Spleen (tissue), 11 donors: ENCODE measurements around the gene FRS3. TPM values are rescaled to one million over a fixed set of nuclear protein-coding genes. Genes with fewer than 3 reads are reported as not detected.

Source experiments
- DNase-seq: peaks from one replicate; pipeline ENCODE4 v3.0.0-alpha.2; 2020
- H3K27ac ChIP-seq, 8 donors: fragments of 200-600 bp; sonication (generic) in 7 of 8; 1 replicate in 4 of 8; 2 replicates in 4 of 8; pipeline versions ENCODE4 v1.5.0 to v1.8.0; 2016 to 2021; ENCODE audit warnings: inconsistent platforms in 4 of 8, mild to moderate bottlenecking in 4 of 8, moderate library complexity in 1 of 8
- H3K27me3 ChIP-seq, 7 donors: fragments of 200-600 bp; sonication (generic) in 6 of 7; replicated peaks in 1 of 7; 1 replicate in 4 of 7; 2 replicates in 3 of 7; pipeline versions ENCODE4 v1.5.0 to v1.8.0; 2016 to 2021; ENCODE audit warnings: inconsistent platforms in 3 of 7, mild to moderate bottlenecking in 1 of 7
- H3K36me3 ChIP-seq, 6 donors: fragments of 200-600 bp; sonication (generic) in 5 of 6; 1 replicate in 4 of 6; 2 replicates in 2 of 6; pipeline versions ENCODE4 v1.5.0 to v1.8.0; 2016 to 2021; ENCODE audit warnings: inconsistent platforms in 2 of 6
- H3K4me1 ChIP-seq, 6 donors: fragments of 200-600 bp; sonication (generic) in 5 of 6; 1 replicate in 3 of 6; 2 replicates in 3 of 6; pipeline versions ENCODE4 v1.5.0 to v1.8.0; 2016 to 2021; ENCODE audit warnings: inconsistent platforms in 3 of 6
- H3K4me3 ChIP-seq, 8 donors: fragments of 200-600 bp; sonication (generic) in 7 of 8; 1 replicate in 4 of 8; 2 replicates in 4 of 8; pipeline versions ENCODE4 v1.5.0 to v1.8.0; 2016 to 2021; ENCODE audit warnings: inconsistent platforms in 4 of 8, mild to moderate bottlenecking in 4 of 8, moderate library complexity in 2 of 8
- H3K9me3 ChIP-seq, 8 donors: fragments of 200-600 bp; sonication (generic) in 7 of 8; 1 replicate in 4 of 8; 2 replicates in 4 of 8; pipeline versions ENCODE4 v1.5.0 to v1.8.0; 2016 to 2021; ENCODE audit warnings: inconsistent platforms in 4 of 8
- CTCF ChIP-seq, 11 experiments: fragments of 200-600 bp in 7 of 11; fragments of 450-650 bp in 4 of 11; sonication (generic) in 4 of 11; IDR thresholded peaks in 8 of 11; conservative IDR thresholded peaks in 3 of 11; 1 replicate in 7 of 11; 2 replicates in 4 of 11; pipeline versions ENCODE4 v1.4.0 to v1.8.0; 2016 to 2021; ENCODE audit warnings: antibody characterized with exemption in 11 of 11, inconsistent platforms in 4 of 11, mild to moderate bottlenecking in 1 of 11
- POLR2A ChIP-seq, 3 donors: fragments of 450-650 bp; IDR thresholded peaks; one replicate each; pipeline ENCODE4 v1.5.1; 2017; ENCODE audit warnings: antibody characterized with exemption in 3 of 3, mild to moderate bottlenecking in 1 of 3
- POLR2AphosphoS5 ChIP-seq, 3 donors: sonication (generic); formaldehyde crosslinking; IDR thresholded peaks; one replicate each; pipeline ENCODE4 v1.5.1; 2017; ENCODE audit warnings: antibody characterized with exemption in 3 of 3
- WGBS, 5 donors: extraction: QIAGEN DNeasy Blood & Tissue Kit in 3 of 5; methylation state at CpG; one replicate each; pipeline versions ENCODE4 v1.1.5 to v1.1.7; 2013 to 2018; 5-methylcytosine and 5-hydroxymethylcytosine counted together
- intact Hi-C: fragments of 100-400 bp; cut with DNase I; formaldehyde crosslinking; loops from one replicate; pipeline ENCODE4 v1.15.0; 2023; ENCODE audit warnings: low total_unique reads
- polyA plus RNA-seq, 3 donors: library from polyadenylated mRNA; stranded (reverse); fragments of 200-250 nt; gene quantifications; one replicate each; pipeline ENCODE4 v1.2.1, GENCODE V29; 2013
- total RNA-seq, 7 donors: library from RNA; depleted of rRNA in 3 of 7; stranded (reverse); fragments of >200 nt in 3 of 7; fragmentation: NEBNext Ultra II Directional in 4 of 7; extraction: Animal tissue kit (Norgen Biotek cat#: 25700) in 4 of 7; gene quantifications; one replicate each; pipeline versions ENCODE4 v1.1.0 to v1.2.1, GENCODE V29; 2016 to 2021
- donor health status: healthy with polysubstance abuse.
- donor health status: DM: no; HTN: no; CAD: no; lungs with moderate emphysema.
- donor health status: DM: no; HTN: no; CAD: no.
- donor health status: Bipolar disorder and iron deficiency.
- donor health status: healthy.
- donor health status: DM: no; HTN: no; CAD: no.
- donor health status: DM: yes; HTN: yes; CAD: no.

Gene FRS3
- total and polyA plus RNA-seq, 10 donors, result 2.6 to 7.3 (median 6.0) TPM

- WGBS, 5 donors, result 52 to 60% (median 55%) methylated on average over 9 of the region's 9 CpGs
- Histone ChIP-seq H3K4me1 (peaks cover 47 to 86% (median 85%) of the 10 kb centered on the region in 6 donors), H3K27me3 (no peaks in the 10 kb centered on the region), H3K27ac (peak overlapping the region in 7 of 8 donors; percentile 26 to 100 (median 99)), H3K36me3 (peaks cover 0 to 19% (median 0%) of the 10 kb centered on the region in 6 donors), H3K4me3 (peak overlapping the region in 7 of 8 donors; percentile 23 to 98 (median 93)), H3K9me3 (no peaks in the 10 kb centered on the region)
- intact Hi-C loops, result loop anchor here (10.0 kb wide), 1 partner anchor 46 kb away; no protein-coding TSS in a partner anchor
- DNase-seq, result peak; percentile 71
- TF ChIP-seq POLR2A (IDR thresholded peaks at IDR 0.05) (no peak), POLR2AphosphoS5 (IDR thresholded peaks at IDR 0.05) (peak in 1 of 3 donors; percentile 76)
Measured at GRCh38 chr6:41730531-41731436, 48.9 kb downstream of the FRS3 start.

- Histone ChIP-seq H3K36me3 (peaks cover 0 to 21% (median 0%) of the 10 kb centered on the region in 6 donors), H3K4me3 (peak overlapping the region in 3 of 8 donors; percentile 91 to 98 (median 98)), H3K27ac (peak overlapping the region in 6 of 8 donors; percentile 51 to 100 (median 99)), H3K27me3 (no peaks in the 10 kb centered on the region), H3K4me1 (peaks cover 58 to 95% (median 93%) of the 10 kb centered on the region in 6 donors), H3K9me3 (no peaks in the 10 kb centered on the region)
- intact Hi-C loops, result loop anchor here (10.0 kb wide), 1 partner anchor 45 kb away; no protein-coding TSS in a partner anchor
- WGBS, 5 donors, result 76 to 95% (median 88%) methylated on average over 7 of the region's 7 CpGs
- TF ChIP-seq CTCF (IDR thresholded peaks at IDR 0.05 in 8 of 11, conservative IDR thresholded peaks at IDR 0.05 in 3 of 11) (no peak), POLR2AphosphoS5 (IDR thresholded peaks at IDR 0.05) (no peak), POLR2A (IDR thresholded peaks at IDR 0.05) (no peak)
- peak; percentile 63 for DNase-seq
Measured at GRCh38 chr6:41729624-41730023, 50.1 kb downstream of the FRS3 start.

GRCh38 chr6:41728954-41729353, 50.7 kb downstream of the FRS3 start:
- WGBS, 5 donors, result 83 to 91% (median 87%) methylated on average over 7 of the region's 7 CpGs
- TF ChIP-seq POLR2AphosphoS5 (IDR thresholded peaks at IDR 0.05) (no peak), CTCF (IDR thresholded peaks at IDR 0.05 in 8 of 11, conservative IDR thresholded peaks at IDR 0.05 in 3 of 11) (no peak), POLR2A (IDR thresholded peaks at IDR 0.05) (no peak)
- peak overlapping the region in 2 of 8 donors; percentile 98 for H3K4me3 ChIP-seq
- no peaks in the 10 kb centered on the region for H3K9me3 ChIP-seq
- H3K27me3 ChIP-seq, result no peaks in the 10 kb centered on the region
- peaks cover 62 to 100% (median 100%) of the 10 kb centered on the region in 6 donors for H3K4me1 ChIP-seq
- H3K36me3 ChIP-seq, result peaks cover 0 to 21% (median 0%) of the 10 kb centered on the region in 6 donors
- H3K27ac ChIP-seq, result peak overlapping the region in 7 of 8 donors; percentile 46 to 100 (median 99)
- intact Hi-C loops, result no loop called here
- DNase-seq, result peak; percentile 82

- no peaks in the 10 kb centered on the region for H3K9me3 ChIP-seq
- intact Hi-C loops, result no loop called here
- H3K27ac ChIP-seq, result peak overlapping the region; percentile 13 to 100 (median 98)
- WGBS, 5 donors, result 67 to 83% (median 78%) methylated on average over 15 to 19 of the region's 19 CpGs
- H3K4me3 ChIP-seq, result peak overlapping the region in 2 of 8 donors; percentile 98
- TF ChIP-seq CTCF (IDR thresholded peaks at IDR 0.05 in 8 of 11, conservative IDR thresholded peaks at IDR 0.05 in 3 of 11) (no peak), POLR2AphosphoS5 (IDR thresholded peaks at IDR 0.05) (peak; percentile 84 to 85 (median 85)), POLR2A (IDR thresholded peaks at IDR 0.05) (peak in 1 of 3 donors; percentile 38)
- peaks cover 57 to 100% (median 100%) of the 10 kb centered on the region in 6 donors for H3K4me1 ChIP-seq
- DNase-seq, result peak; percentile 89
- H3K27me3 ChIP-seq, result no peaks in the 10 kb centered on the region
- H3K36me3 ChIP-seq, result peaks cover 0 to 21% (median 0%) of the 10 kb centered on the region in 6 donors
Measured at GRCh38 chr6:41728073-41728936, 51.4 kb downstream of the FRS3 start.
